ENCODE measurements around the gene PPARA. TPM values are rescaled to one million over a fixed set of nuclear protein-coding genes. Genes with fewer than 3 reads are reported as not detected.

Gene PPARA
- total RNA-seq, 1 donor from 2014 or later: 101 TPM

DNA sequence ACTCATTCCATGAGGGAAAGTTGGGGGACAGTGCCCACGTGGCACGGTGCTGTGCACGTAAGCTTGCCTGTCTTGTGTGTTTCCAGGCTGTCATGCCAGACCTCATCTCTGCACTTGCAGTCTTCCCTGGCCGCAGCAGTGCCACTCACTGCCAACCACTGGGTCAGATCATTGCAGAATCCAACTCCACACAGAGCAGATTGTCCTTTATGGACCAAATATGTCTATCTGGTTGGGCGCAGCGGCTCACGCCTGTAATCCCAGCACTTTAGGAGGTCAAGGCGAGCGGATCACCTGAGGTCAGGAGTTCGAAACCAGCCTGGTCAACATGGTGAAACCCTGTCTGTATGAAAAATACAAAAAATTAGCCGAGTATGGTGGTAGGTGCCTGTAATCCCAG, 4.4 kb upstream of the PPARA start:
- TF ChIP-seq CTCF (IDR thresholded peaks at IDR 0.05; ENCODE audit: borderline replicate concordance): no peak
- Histone ChIP-seq H3K36me3 (no peaks in the 10 kb centered on the region), H3K27me3 (ENCODE audit: low read depth) (no peaks in the 10 kb centered on the region), H3K4me1 (peaks cover 37% of the 10 kb centered on the region), H3K4me3 (no peak overlapping the region), H3K27ac (replicated peaks) (no peak overlapping the region), H3K9me3 (replicated peaks) (no peaks in the 10 kb centered on the region)
- DNase-seq: no peak
- intact Hi-C loops (cut with micrococcal nuclease): no loop called here

DNA sequence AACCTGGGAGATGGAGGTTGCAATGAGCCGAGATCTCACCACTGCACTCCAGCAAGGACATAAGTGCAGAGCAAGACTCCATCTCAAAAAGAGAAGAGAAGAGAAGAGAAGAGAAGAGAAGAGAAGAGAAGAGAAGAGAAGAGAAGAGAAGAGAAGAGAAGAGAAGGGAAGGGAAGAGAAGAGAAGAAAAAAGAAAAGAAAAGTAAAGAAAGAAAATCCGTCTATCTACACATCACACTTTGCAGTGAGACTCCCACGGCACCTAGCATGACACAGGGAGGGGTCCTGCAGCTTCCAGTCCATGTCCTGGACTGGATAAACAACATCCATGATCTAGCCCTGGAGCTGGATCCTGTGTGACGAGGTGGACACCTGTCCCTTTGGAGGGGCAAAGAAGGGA, 4.0 kb upstream of the PPARA start:
- TF ChIP-seq CTCF (IDR thresholded peaks at IDR 0.05; ENCODE audit: borderline replicate concordance): no peak
- Histone ChIP-seq H3K27me3 (ENCODE audit: low read depth) (no peaks in the 10 kb centered on the region), H3K4me1 (peaks cover 41% of the 10 kb centered on the region), H3K27ac (replicated peaks) (peak overlapping the region; percentile 95), H3K9me3 (replicated peaks) (no peaks in the 10 kb centered on the region), H3K36me3 (no peaks in the 10 kb centered on the region), H3K4me3 (no peak overlapping the region)
- no peak for DNase-seq
- intact Hi-C loops (cut with micrococcal nuclease): no loop called here

DNA sequence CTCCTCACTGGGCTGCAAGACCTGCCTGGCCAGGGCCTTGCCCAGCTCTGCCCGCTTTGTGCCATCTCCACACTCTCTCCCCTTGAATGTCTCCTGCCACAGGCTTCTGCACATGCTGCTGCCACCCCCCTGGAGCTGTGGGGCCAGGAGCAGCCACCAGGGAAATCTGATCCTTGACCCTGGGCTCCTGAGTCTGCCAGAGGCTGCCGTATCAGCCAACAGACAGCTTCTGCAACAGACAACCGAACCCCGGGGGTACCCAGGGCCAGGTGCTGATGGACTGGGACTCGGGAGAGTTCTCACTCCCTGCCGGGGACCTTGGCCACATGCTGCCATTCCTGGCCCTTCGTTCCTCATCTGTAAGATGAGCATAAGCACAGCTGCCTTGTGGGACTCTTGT, 3.3 kb upstream of the PPARA start:
- intact Hi-C loops (cut with micrococcal nuclease): no loop called here
- H3K9me3 ChIP-seq (replicated peaks): no peaks in the 10 kb centered on the region
- H3K36me3 ChIP-seq: no peaks in the 10 kb centered on the region
- TF ChIP-seq CTCF (IDR thresholded peaks at IDR 0.05; ENCODE audit: borderline replicate concordance): no peak
- DNase-seq: no peak
- peak overlapping the region; percentile 95 for H3K27ac ChIP-seq (replicated peaks)
- no peaks in the 10 kb centered on the region for H3K27me3 ChIP-seq (ENCODE audit: low read depth)
- no peak overlapping the region for H3K4me3 ChIP-seq
- peaks cover 48% of the 10 kb centered on the region for H3K4me1 ChIP-seq

DNA sequence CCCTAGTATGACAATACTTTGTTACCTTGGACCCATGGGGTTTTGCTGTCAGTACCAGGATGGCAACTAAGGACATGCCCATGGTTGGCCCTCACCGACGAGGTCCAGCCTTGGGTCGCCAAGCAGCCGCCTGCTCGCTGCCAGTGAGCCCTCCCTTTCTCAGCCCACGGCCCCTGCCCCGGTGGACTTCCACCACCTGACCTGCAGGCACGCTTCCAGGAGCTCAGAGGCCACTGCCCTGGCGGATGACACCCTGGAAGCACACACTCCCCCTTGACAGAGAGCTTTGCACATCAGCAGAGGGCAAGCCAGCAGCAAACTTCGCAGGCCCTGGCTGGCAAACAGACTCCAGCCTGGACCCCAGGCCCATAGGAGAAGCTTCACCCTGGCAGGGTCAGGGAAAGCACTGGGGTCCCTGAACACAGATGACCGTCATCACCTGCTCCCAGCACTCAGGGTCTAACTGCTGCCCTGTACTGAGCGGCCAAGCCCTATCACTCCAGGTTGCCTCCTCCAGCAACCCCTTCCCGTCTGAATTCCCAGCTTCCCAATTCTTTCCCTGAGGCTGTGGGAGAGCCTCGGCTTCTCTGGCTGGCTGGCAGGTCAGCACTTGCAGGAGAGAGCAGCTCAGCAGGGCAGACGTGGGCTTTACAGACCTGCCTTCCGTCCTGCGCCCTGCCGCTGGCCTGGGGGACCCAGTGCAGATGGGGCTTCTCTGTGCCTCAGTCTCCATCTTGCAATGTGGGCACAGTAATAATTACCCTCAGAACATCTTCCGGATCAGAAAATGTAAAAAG, 2.7 kb upstream of the PPARA start:
- Histone ChIP-seq H3K27ac (replicated peaks) (peak overlapping the region; percentile 95), H3K27me3 (ENCODE audit: low read depth) (no peaks in the 10 kb centered on the region), H3K9me3 (replicated peaks) (no peaks in the 10 kb centered on the region), H3K4me1 (peaks cover 54% of the 10 kb centered on the region), H3K36me3 (peaks cover 5% of the 10 kb centered on the region), H3K4me3 (no peak overlapping the region)
- peak; percentile 69 for DNase-seq
- no peak for TF ChIP-seq CTCF (IDR thresholded peaks at IDR 0.05; ENCODE audit: borderline replicate concordance)
- intact Hi-C loops (cut with micrococcal nuclease): no loop called here

GRCh38 chr22:46148336-46148735, 2.0 kb upstream of the PPARA start:
- Histone ChIP-seq H3K36me3 (peaks cover 11% of the 10 kb centered on the region), H3K4me1 (peaks cover 61% of the 10 kb centered on the region), H3K4me3 (no peak overlapping the region), H3K27ac (replicated peaks) (peak overlapping the region; percentile 95), H3K9me3 (replicated peaks) (no peaks in the 10 kb centered on the region), H3K27me3 (ENCODE audit: low read depth) (no peaks in the 10 kb centered on the region)
- DNase-seq: no peak
- intact Hi-C loops (cut with micrococcal nuclease): no loop called here
- TF ChIP-seq CTCF (IDR thresholded peaks at IDR 0.05; ENCODE audit: borderline replicate concordance): no peak

All from left ventricle myocardium inferior (tissue), 1 donor.